ENCODE results near the gene CCDC87. TPM values are rescaled to one million over a fixed set of nuclear protein-coding genes. Genes with fewer than 3 reads are reported as not detected.

The CCDC87 gene
- total RNA-seq: 0.14 and 0.23 TPM in 2 replicates

GRCh38 chr11:66592457-66593302 lies at the start of gene CCDC87, which contains the start of gene CCS:
Gene CCDC87 (minus strand): TSS chr11:66593063. CDS start chr11:66593015, 48 bp downstream.
Gene CCS (plus strand): TSS chr11:66593185. CDS start chr11:66593262, 77 bp downstream.

GRCh38 chr11:66638177-66639065 lies 45.6 kb upstream of the CCDC87 start, which contains the start of gene RBM4:
Gene RBM4 (plus strand): TSS chr11:66638703. CDS start chr11:66639712, 1,009 bp downstream.

GRCh38 chr11:66616379-66617154 lies 23.7 kb upstream of the CCDC87 start, which contains the start of gene RBM14:
Gene RBM14 (plus strand): TSS chr11:66616630. CDS start chr11:66616721, 91 bp downstream.

GRCh38 chr11:66568124-66568916 lies 24.5 kb downstream of the CCDC87 start, which contains the start of gene CTSF:
Gene CTSF (minus strand): TSS chr11:66568606. CDS start chr11:66568486, 120 bp downstream.

GRCh38 chr11:66546368-66546965 lies 46.4 kb downstream of the CCDC87 start, which contains the start of gene ACTN3:
Gene ACTN3 (plus strand): TSS chr11:66546903. CDS start chr11:66546938, 35 bp downstream.

GRCh38 chr11:66545701-66546367 lies 47.0 kb downstream of the CCDC87 start, which contains the start of gene ZDHHC24:
Gene ZDHHC24 (minus strand): TSS chr11:66546048. CDS start chr11:66546003, 45 bp downstream.

Other genes starting within 250 kb of the CCDC87 start
- gene BRMS1, start 248.0 kb downstream of the CCDC87 start, total RNA-seq: 75.5 and 85.1 TPM in 2 replicates
- gene B4GAT1, start 245.4 kb downstream of the CCDC87 start, total RNA-seq: 31.2 and 33.5 TPM in 2 replicates
- 5.9 and 8.7 TPM in 2 replicates for gene SLC29A2, start 221.3 kb downstream of the CCDC87 start, total RNA-seq
- gene NPAS4, start 172.0 kb downstream of the CCDC87 start, total RNA-seq: not detected in 2 replicates
- gene MRPL11, start 154.2 kb downstream of the CCDC87 start, total RNA-seq: 64.4 and 64.7 TPM in 2 replicates
- gene PELI3, start 126.2 kb downstream of the CCDC87 start, total RNA-seq: 8.1 and 8.3 TPM in 2 replicates
- gene DPP3, start 112.6 kb downstream of the CCDC87 start, total RNA-seq: 81.5 and 97.4 TPM in 2 replicates
- 20.9 and 23.9 TPM in 2 replicates for gene BBS1, start 82.4 kb downstream of the CCDC87 start, total RNA-seq
- 23.7 and 24.4 TPM in 2 replicates for gene ZDHHC24, start 47.0 kb downstream of the CCDC87 start, total RNA-seq
- 0.14 TPM in 1 of 2 replicates, not detected in the other for gene ACTN3, start 46.2 kb downstream of the CCDC87 start, total RNA-seq
- gene CTSF, start 24.5 kb downstream of the CCDC87 start, total RNA-seq: 3.2 and 4.6 TPM in 2 replicates
- 14.5 and 22.4 TPM in 2 replicates for gene CCS, start 122 bp upstream of the CCDC87 start, total RNA-seq
- gene RBM14, start 23.6 kb upstream of the CCDC87 start, total RNA-seq: 33.9 and 46.5 TPM in 2 replicates
- gene RBM4, start 45.6 kb upstream of the CCDC87 start, total RNA-seq: 87.2 and 102 TPM in 2 replicates
- gene RBM4B, start 84.8 kb upstream of the CCDC87 start, total RNA-seq: 13.2 and 13.3 TPM in 2 replicates
- gene SPTBN2, start 136.2 kb upstream of the CCDC87 start, total RNA-seq: 67.0 and 131 TPM in 2 replicates